ENCODE results near the gene RPS15. TPM values are rescaled to one million over a fixed set of nuclear protein-coding genes. Genes with fewer than 3 reads are reported as not detected.
"Not testable (repeated sequence)": the region's sequence is repeated elsewhere in the genome, so short reads cannot be mapped to it uniquely, and the experiment has no call there.

Gene RPS15
- total RNA-seq, 3 donors from 2014 or later: 2,317 to 2,484 (median 2,379) TPM

DNA sequence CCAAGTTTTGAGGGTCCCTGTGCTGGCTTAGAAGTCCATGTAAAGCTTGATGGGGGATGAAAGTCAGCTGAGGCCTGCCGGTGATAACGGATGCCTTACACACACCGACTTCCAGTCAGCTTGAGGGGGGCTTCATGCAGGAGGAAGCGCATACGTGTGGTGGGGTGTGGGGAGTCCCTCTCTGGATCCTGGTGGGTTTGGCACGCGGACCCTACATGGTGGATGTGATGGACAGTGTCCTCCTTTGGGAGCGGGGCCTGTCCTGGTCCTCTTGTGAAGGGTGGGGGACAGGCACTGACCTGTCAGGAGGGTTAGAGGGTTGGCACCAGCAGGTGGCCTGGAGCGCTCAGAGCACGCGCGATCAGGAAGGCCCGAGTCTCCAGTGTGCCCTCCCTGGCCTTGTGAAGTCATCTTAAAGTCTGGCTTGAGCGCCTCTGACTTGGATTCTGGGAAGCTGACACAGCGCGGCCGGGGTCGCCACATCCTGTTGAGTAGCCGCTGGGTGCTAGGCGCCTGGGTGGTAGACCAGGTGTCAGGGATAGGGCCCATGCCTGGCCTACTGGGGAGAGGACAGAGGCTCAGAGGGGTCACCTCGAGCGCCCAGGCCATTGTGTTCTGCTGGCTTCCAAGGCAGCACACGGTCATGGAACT is 27.9 kb upstream of the RPS15 start:
- ATAC-seq (no peak), DNase-seq (no peak)
- peaks cover 63% of the 10 kb centered on the region for H3K4me1 Mint-ChIP-seq (ENCODE audit: low read depth)
- H3K36me3 Mint-ChIP-seq (ENCODE audit: insufficient read depth): peaks cover 11% of the 10 kb centered on the region
- H3K9me3 Mint-ChIP-seq: no peaks in the 10 kb centered on the region
- peak overlapping the region; percentile 96 for H3K4me3 Mint-ChIP-seq
- no peaks in the 10 kb centered on the region for H3K27me3 Mint-ChIP-seq (ENCODE audit: low read depth)

DNA sequence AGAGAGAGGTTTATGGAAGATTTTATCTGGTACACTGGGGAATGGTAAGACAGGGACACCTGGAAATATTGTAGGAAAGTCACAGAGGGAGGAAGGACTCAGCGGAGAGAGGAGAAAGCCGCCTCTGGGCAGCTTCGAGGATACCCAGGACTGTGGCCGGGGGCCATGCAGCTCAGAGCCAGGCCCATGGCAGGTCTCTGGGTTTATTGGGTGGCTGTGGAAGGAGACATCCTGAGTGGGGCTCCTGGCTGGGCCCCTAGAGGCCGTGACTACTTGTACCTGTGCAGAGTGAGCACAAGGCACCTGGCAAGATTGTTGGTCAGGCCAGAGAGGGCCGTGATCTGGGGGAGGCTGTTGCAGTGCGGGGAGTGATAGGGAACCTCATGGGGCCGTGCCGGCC is 27.4 kb upstream of the RPS15 start:
- peaks cover 13% of the 10 kb centered on the region for H3K36me3 Mint-ChIP-seq (ENCODE audit: insufficient read depth)
- no peaks in the 10 kb centered on the region for H3K27me3 Mint-ChIP-seq (ENCODE audit: low read depth)
- H3K9me3 Mint-ChIP-seq: no peaks in the 10 kb centered on the region
- peaks cover 68% of the 10 kb centered on the region for H3K4me1 Mint-ChIP-seq (ENCODE audit: low read depth)
- H3K4me3 Mint-ChIP-seq: peak overlapping the region; percentile 96
- ATAC-seq (no peak), DNase-seq (no peak)

DNA sequence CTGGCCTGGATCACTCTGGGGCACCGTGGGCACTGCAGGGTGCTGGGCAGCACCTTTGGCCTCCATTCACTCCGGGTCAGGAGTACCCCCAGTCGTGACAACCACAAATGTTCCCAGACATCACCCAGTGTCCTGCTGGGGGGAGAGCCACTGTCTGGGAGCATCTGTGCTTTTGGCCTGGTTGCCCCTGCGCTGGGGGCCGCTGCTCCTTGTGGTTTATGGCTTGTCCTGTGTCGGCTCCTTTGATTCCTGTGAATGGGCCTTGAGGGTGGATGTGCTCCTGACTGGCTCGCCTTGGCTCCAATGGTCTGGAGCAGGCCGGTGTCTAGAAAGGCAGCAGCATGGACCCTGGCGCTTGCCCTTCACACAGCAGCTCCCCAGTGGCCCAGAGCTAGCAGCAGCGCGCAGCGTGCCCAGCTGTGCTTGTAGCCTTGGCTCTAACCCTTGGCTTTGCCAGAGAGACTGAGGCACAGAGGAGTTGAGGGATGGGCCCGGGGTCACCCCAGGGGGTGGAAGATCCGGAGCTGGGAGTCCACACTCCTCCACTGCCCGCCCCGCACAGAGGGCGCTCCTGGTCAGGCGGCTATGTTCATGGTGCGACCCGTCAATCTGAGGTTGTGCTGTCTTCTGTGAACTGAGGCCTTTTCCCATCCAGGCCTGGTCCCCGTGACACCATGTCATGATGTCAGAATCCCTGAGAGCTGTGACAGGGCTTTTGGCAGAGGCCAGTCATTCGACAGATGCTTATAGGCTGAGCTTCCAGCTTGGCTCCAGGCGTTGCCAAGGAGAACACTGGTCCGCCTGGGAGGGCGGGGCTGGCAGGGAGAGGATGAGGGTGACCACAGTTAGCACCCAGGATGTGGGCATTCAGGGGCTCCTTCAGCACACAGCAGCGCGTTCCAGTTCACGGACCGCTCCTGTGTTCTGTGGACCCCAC is 26.7 kb upstream of the RPS15 start:
- Mint-ChIP-seq H3K27me3 (ENCODE audit: low read depth) (no peaks in the 10 kb centered on the region), H3K4me3 (peak overlapping the region; percentile 96), H3K9me3 (no peaks in the 10 kb centered on the region), H3K36me3 (ENCODE audit: insufficient read depth) (peaks cover 14% of the 10 kb centered on the region), H3K4me1 (ENCODE audit: low read depth) (peaks cover 73% of the 10 kb centered on the region)
- ATAC-seq (no peak), DNase-seq (no peak)

DNA sequence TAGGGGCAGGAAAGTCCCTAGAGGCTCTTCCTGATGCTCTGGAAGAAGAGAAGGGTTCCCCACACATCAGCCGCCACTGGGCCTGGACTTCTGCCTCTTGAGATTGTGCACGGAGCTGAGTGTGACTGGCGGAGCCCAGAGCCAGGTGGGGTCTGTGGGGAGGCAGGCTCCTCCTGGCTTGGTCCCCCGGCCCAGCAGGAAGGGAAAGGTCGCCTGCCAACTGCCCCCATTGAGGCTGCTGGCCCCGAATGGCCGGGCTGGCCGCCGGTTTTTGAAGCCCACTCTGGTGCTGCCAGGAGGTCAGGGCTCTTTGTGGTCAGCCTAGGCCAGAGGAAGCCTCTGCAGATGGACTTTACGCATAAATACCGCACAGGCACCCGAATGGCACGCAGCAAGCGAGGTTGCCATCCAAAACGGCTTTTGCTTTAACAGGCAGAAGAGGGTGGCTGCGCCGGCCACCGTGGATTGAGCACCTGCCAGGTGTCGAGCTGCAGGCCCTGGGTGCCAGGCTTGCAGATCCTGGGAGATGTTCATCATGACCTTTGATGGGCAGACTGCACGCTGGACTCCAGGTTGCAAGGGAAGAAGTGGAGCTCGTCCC is 25.8 kb upstream of the RPS15 start:
- peaks cover 76% of the 10 kb centered on the region for H3K4me1 Mint-ChIP-seq (ENCODE audit: low read depth)
- ATAC-seq: no peak
- peaks cover 15% of the 10 kb centered on the region for H3K36me3 Mint-ChIP-seq (ENCODE audit: insufficient read depth)
- H3K9me3 Mint-ChIP-seq: no peaks in the 10 kb centered on the region
- DNase-seq: no peak
- peak overlapping the region; percentile 96 for H3K4me3 Mint-ChIP-seq
- no peaks in the 10 kb centered on the region for H3K27me3 Mint-ChIP-seq (ENCODE audit: low read depth)

DNA sequence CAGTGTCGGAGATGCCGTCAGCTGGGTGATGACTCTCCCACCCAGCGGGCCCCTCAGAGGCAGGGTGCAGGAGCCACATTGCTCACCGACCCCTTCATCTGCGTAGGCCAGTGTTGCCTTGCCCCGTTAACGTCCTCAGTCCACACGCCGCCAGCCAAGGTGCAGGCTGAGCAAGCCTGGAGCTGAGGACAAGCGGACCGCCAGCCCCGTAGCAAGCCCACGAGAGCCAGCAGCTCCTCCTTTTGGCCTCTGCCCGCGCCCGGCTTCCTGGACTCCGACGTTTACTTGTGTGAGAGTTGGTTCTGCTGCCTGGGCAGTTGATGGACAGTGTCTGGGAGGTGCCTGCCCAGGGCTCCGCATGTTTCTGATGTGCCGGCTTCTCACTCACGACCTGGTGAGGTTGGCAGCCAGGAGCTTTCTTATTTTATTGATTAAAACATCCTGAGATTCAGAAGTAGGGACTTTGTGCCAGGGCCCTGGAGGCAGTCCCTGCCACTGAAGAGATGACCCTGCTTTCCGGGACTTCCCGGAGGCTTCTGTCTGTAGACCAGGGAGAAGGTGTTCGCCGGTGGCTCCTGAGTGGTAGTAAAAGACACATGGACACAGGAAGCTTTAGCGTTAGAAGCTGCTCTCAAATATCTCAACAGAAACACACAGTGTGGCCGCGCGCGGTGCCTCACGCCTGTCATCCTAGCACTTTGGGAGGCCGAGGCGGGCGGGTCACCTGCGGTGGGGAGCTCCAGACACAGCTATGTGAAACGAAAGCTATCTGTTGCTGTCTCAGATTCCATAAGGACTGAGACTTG is 25.0 kb upstream of the RPS15 start:
- DNase-seq (no peak), ATAC-seq (no peak)
- H3K9me3 Mint-ChIP-seq: no peaks in the 10 kb centered on the region
- no peaks in the 10 kb centered on the region for H3K27me3 Mint-ChIP-seq (ENCODE audit: low read depth)
- H3K4me3 Mint-ChIP-seq: peak overlapping the region; percentile 16
- peaks cover 19% of the 10 kb centered on the region for H3K36me3 Mint-ChIP-seq (ENCODE audit: insufficient read depth)
- H3K4me1 Mint-ChIP-seq (ENCODE audit: low read depth): peaks cover 80% of the 10 kb centered on the region

DNA sequence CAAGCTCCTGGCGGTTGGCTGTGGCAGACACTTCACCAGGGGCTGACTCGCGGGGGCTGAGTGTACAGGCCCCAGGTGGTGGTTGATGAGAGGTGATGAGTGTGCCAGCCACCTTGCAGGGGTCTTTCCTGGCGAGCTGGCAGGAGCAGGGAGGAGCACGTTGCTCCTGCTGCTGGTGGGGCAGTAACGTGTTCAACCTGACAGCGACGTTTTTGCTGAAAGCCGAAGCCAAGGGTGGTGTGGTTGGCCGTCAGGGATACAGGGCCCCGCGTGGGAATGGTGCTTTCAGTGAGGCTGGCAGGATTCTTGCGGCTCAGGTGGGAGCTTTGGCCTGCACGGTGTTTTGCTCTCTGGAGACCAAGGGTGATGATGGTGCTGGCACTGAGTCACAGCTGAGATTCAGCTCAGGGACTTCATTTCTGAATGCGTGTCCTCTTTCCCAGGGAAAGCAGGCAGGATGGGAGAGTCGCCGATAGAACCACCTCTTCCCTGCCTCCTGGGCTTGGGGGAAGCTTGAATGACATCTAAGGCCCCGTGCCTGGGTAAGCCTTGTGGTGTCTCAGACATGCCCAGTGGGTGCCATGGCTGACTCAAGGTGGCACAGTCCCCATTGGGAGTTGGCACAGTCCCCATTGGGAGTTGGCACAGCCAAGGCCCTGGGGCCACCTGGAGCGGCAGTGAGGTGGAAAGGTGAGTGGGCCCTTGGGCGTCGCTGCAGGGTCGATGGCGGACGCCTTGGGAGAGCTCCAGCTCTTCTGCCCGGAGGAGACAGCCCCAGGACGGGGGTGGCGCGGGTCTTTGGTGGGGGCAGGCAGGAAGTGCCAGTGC is 22.0 kb upstream of the RPS15 start:
- Mint-ChIP-seq H3K27me3 (ENCODE audit: low read depth) (no peaks in the 10 kb centered on the region), H3K4me1 (ENCODE audit: low read depth) (peaks cover 54% of the 10 kb centered on the region), H3K36me3 (ENCODE audit: insufficient read depth) (peaks cover 25% of the 10 kb centered on the region), H3K4me3 (peak overlapping the region; percentile 31), H3K9me3 (no peaks in the 10 kb centered on the region)
- DNase-seq: no peak
- no peak for ATAC-seq

DNA sequence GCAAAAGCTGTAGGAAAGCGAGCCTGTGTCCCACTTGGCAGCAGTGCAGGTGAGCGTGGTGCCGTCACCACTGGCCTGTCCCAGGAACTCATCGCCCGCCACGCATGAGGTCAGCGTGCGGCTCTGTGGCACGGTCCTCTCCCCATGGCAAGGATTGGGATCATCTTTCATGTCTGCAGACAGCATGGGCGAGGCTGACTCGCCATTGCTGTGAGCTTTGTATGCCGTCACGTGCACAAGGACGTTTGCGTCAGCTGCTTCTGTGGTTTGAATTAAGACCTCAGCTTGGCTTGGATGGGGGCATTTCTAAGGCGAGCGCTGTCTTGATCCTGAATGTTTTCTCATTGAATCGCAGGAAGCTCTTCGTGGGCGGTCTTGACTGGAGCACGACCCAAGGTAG is 21.1 kb upstream of the RPS15 start:
- Mint-ChIP-seq H3K4me3 (no peak overlapping the region), H3K36me3 (ENCODE audit: insufficient read depth) (peaks cover 25% of the 10 kb centered on the region), H3K4me1 (ENCODE audit: low read depth) (peaks cover 45% of the 10 kb centered on the region), H3K27me3 (ENCODE audit: low read depth) (no peaks in the 10 kb centered on the region), H3K9me3 (no peaks in the 10 kb centered on the region)
- no peak for DNase-seq
- ATAC-seq: no peak

DNA sequence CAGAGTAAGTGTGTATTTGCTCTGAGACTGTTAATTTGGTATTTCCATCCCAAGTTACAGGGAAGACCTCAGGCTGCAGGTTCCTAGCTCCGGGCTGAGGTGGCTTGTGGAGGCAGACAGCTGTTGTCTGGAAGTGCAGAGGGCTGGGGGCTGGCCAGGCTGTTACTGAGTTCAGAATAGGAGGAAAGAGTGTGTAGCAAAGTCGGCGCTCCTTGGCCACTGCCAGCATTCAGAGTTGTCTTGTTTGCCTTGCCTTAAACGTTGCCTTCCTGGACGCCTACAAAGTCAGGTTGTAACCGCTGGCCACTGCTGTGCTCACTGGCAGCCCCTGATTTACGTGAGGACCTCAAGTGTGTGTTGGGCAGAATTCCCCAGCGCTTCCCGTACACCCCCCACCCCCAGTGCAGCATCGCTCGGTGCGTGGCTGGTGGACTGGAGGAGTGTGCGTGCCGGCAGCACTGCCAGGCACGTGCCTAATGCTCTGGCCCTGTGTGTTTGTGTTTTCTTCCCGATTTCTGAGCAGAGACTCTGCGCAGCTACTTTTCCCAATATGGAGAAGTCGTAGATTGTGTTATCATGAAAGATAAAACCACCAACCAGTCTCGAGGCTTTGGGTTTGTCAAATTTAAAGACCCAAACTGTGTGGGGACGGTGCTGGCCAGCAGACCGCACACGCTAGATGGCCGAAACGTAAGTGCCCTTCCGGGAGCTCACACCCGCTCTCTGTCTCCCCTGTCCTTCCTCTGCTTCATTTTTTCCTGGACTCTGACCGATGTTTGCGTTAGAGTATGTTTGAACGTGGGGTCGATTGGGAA is 20.3 kb upstream of the RPS15 start:
- H3K4me1 Mint-ChIP-seq (ENCODE audit: low read depth): peaks cover 41% of the 10 kb centered on the region
- ATAC-seq (no peak), DNase-seq (no peak)
- H3K9me3 Mint-ChIP-seq: no peaks in the 10 kb centered on the region
- H3K27me3 Mint-ChIP-seq (ENCODE audit: low read depth): no peaks in the 10 kb centered on the region
- H3K36me3 Mint-ChIP-seq (ENCODE audit: insufficient read depth): peaks cover 31% of the 10 kb centered on the region
- H3K4me3 Mint-ChIP-seq: no peak overlapping the region

DNA sequence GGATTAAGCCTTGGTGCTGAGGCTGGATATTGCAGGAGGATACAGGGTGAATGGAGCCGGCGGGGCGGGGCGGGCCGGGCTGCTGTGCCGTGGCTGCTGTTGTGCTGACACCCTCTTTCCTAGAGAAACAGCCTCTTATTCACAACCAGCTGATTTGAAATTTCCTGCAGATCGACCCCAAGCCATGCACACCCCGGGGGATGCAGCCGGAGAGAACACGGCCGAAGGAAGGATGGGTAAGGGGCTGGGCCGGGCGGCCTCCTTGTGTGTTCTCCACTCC is 19.8 kb upstream of the RPS15 start:
- Mint-ChIP-seq H3K4me3 (no peak overlapping the region), H3K9me3 (no peaks in the 10 kb centered on the region), H3K36me3 (ENCODE audit: insufficient read depth) (peaks cover 37% of the 10 kb centered on the region), H3K4me1 (ENCODE audit: low read depth) (peaks cover 35% of the 10 kb centered on the region), H3K27me3 (ENCODE audit: low read depth) (no peaks in the 10 kb centered on the region)
- ATAC-seq (no peak), DNase-seq (no peak)

DNA sequence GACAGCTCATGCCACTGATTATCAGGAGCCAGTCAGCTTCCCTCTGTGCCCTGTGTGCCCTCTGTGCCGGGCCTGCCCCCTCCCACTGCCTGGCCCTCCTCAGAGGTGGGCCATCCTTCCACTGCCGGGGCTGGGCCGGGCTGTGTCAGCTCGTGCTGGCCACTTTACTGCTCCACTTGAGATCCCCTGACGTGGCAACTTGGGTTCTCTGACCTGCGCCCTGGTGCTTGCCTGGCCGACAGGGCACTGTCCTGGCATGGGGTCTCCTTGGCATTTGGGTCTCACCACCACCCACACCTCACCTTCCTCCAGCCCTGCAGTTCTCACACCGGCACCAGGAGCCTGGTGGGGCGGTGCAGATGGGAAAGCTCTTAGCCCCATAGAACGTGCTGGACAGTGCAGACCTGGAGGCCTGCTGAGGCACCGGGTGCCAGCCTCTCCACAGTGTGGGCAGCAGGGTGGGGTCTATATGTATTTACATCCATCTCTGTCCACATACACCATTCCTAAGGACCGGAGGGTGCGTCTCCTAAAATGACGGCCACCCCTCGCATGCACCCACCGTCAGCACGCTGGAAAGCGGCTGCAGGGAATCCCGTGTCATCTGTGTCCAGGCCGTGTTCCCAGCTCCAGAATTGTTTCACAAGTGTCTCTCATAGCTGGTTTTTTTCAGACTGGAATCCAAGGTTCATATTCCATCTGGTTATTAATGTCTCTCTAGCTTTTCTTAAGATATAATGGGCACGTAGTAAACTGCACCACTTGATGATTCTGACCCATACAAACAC is 19.1 kb upstream of the RPS15 start:
- H3K36me3 Mint-ChIP-seq (ENCODE audit: insufficient read depth): peaks cover 37% of the 10 kb centered on the region
- no peak overlapping the region for H3K4me3 Mint-ChIP-seq
- H3K9me3 Mint-ChIP-seq: no peaks in the 10 kb centered on the region
- ATAC-seq (no peak), DNase-seq (no peak)
- no peaks in the 10 kb centered on the region for H3K27me3 Mint-ChIP-seq (ENCODE audit: low read depth)
- H3K4me1 Mint-ChIP-seq (ENCODE audit: low read depth): peaks cover 28% of the 10 kb centered on the region

DNA sequence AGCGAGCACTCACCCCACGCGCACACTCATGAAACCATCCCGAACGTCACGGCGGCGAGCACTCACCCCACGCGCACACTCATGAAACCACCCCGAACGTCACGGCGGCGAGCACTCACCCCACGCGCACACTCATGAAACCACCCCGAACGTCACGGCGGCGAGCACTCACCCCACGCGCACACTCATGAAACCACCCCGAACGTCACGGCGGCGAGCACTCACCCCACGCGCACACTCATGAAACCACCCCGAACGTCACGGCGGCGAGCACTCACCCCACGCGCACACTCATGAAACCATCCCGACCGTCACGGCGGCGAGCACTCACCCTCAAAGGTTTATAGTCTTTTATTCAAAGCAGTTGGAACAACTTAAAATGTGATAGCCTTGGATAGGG is 18.1 kb upstream of the RPS15 start:
- peaks cover 24% of the 10 kb centered on the region for H3K4me1 Mint-ChIP-seq (ENCODE audit: low read depth)
- ATAC-seq; H3K4me3 Mint-ChIP-seq; H3K27me3 Mint-ChIP-seq (ENCODE audit: low read depth); H3K9me3 Mint-ChIP-seq; DNase-seq: not testable (repeated sequence)
- peaks cover 40% of the 10 kb centered on the region for H3K36me3 Mint-ChIP-seq (ENCODE audit: insufficient read depth)

DNA sequence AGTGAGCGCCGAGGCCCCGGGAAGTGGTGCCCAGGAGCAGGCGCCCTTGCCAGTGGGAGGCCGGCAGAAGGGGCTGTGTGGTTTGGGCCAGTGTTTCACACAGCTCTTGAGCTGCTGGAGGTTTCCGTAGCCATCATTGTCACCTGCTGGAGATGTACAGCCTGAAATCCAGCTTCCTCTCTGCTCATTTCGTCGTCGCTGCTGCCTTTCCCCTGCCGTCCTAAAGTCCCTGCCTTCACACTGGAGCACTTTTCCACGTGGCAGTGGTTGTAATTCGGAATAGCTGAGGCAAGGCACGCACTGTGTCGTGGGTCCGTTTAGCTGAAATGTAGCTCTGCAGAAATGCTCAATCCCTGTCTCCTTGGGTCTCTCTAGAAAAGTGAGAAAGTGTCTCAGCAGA is 17.6 kb upstream of the RPS15 start:
- Mint-ChIP-seq H3K27me3 (ENCODE audit: low read depth) (no peaks in the 10 kb centered on the region), H3K9me3 (no peaks in the 10 kb centered on the region), H3K4me3 (no peak overlapping the region), H3K36me3 (ENCODE audit: insufficient read depth) (peaks cover 41% of the 10 kb centered on the region), H3K4me1 (ENCODE audit: low read depth) (peaks cover 19% of the 10 kb centered on the region)
- no peak for DNase-seq
- no peak for ATAC-seq
